GM21447 (cell line): ENCODE data around the gene NEMP1.
"Not testable (repeated sequence)": the region's sequence is repeated elsewhere in the genome, so short reads cannot be mapped to it uniquely, and the experiment has no call there.

Source experiments
- ATAC-seq: cut with Tn5 transposase; IDR thresholded peaks from one replicate; pipeline ENCODE4 v1.9.1; 2021; ENCODE audit not compliant: unreplicated experiment

NEMP1 gene

GRCh38 chr12:57091638-57092528, 13.3 kb upstream of the NEMP1 start:
- no peak for ATAC-seq

DNA sequence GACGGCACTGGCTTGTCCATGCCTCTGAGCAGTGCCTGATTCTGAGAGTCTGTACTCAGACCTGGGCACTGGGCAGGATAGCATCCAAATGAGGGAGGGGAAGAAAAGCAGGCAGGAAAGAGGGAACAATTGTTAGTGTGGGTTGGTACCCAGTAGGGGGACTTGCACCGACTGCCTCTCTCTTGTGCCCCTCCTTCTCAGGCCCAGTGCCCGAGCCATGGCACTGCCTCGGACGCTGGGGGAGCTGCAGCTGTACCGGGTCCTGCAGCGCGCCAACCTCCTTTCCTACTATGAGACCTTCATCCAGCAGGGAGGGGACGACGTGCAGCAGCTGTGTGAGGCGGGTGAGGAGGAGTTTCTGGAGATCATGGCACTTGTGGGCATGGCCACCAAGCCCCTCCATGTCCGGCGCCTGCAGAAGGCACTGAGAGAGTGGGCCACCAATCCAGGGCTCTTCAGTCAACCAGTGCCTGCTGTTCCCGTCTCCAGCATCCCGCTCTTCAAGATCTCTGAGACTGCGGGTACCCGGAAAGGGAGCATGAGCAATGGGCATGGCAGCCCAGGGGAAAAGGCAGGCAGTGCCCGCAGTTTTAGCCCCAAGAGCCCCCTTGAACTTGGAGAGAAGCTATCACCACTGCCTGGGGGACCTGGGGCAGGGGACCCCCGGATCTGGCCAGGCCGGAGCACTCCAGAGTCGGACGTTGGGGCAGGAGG, 12.5 kb upstream of the NEMP1 start:
- no peak for ATAC-seq

- ATAC-seq: no peak
Observed at GRCh38 chr12:57090490-57090889, 11.9 kb upstream of the NEMP1 start.

DNA sequence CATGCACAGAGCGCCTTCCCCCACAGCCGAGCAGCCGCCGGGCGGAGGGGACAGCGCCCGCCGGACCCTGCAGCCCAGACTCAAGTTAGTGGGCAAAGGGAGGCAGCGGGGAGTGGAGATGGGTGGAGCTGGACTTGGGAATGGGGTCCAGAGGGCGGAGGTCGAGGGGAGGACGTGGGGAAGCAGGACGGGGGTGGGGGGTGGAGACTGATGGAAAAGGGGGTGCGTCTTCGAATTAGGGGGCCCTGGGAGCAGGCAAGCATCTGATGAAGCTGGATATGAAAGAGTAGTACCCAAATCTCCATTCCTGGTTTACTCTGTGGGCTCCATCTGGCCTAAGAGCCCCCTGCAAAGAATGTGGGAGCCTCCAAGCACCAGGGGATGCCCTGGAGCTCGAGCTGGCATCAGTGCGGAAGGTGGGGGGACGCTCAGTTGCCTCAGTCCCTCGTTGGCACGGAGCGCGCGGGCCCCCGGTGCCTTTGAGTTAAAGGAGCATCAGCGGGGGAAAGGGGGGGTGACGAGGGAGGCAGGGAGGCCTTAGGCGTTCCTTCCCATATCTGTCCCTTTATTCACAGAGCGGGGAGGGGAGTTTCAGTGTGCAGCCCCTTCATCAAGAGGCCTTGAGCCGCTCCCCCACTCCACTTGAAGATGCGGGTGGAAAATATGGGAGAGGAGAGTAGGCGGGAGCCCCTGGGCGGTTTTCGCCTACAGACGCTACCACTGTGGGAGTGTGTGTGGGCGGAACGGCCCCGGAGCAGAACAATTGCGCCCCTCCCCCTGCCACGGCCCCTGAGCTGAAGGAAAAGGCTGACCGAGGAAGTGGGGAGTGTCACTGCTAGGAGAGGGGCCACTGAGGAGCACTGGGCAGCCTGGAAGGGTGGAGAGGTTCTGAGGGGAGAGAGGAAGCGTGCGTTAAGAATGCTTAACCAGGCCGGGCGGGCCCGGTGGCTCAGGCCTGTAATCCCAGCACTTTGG, 11.0 kb upstream of the NEMP1 start:
- ATAC-seq: no peak

DNA sequence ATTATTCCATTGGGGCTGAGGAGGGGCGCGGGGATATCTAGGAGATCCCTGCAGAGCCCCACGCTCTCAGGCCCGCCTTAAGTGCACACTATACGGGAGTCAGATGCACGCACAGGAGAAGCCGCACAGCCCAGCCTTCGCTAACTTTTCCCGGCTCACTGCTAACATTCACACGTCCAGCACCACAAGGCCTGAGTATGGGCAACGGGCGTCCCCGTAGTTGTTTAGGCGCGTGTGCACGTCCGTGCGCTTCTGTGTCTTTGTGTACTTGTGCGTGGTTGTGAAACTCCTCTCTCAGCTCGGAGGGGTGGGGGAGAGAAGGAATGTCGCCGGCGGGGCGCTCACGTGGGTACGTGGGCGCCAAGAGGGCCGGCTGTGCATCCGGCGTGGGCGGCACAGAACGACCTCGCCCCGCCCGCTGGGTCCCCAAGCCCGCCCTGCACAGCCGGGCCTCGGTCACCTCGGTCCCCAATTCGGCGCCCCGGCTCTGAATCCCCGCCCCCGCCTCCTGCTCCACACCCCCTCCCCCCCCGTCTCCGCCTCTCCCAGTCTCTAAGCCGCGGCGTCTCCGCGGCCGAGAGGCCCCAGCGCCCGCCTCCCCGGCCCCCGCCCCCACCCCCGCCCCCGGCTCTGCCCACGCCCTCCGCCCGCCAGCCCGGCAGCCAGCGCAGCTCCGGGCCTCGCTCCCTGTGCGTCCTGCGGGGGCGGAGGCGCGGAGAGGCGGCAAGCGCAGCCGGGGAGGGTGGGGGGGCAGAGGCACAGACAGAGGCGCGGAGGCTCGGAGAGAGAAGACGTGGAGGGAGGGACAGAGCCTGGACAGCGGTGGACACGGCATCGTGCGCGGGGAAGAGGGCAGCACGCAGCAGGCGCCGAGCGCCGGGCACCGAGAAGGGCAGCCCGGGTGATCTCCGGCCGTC, 10.0 kb upstream of the NEMP1 start, which contains the start of gene NAB2:
NAB2 (plus strand) TSS at position 761 of the 917 bp plus-strand sequence. CDS start 158 bp downstream, outside the sequence.
- peak; percentile 46 for ATAC-seq

DNA sequence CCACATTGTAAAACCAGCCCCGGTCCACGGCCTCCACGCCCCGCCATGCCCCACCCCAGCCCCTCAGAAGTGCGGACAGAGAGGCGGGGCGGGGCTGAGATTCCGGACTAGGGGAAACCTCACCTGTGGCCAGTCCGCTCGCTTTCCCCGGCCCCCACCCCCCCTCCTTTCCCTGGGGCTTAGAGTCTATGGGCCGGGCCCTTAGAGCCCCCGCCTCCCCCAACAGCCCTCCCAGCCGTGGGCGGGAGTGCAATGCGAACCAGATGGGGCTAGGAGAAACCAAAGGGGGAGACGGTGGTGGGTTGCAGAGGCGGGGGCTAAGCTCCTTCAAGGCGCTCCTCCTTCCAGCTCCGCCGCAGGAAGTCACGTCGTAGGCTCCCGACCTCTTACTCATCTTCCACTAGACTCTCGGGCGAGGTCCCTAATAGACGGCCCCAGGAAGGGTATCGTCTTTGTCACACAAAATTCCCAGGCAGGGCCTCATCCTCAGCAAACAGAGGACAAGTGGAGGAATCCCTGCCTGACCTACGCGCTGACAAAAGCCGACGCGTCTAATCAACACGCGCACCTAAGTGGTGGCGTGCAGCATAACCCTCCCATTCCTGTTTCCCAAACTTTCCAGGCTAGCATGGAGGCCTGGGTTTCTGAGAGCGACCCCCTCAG, 9.2 kb upstream of the NEMP1 start:
- ATAC-seq: peak; percentile 36

DNA sequence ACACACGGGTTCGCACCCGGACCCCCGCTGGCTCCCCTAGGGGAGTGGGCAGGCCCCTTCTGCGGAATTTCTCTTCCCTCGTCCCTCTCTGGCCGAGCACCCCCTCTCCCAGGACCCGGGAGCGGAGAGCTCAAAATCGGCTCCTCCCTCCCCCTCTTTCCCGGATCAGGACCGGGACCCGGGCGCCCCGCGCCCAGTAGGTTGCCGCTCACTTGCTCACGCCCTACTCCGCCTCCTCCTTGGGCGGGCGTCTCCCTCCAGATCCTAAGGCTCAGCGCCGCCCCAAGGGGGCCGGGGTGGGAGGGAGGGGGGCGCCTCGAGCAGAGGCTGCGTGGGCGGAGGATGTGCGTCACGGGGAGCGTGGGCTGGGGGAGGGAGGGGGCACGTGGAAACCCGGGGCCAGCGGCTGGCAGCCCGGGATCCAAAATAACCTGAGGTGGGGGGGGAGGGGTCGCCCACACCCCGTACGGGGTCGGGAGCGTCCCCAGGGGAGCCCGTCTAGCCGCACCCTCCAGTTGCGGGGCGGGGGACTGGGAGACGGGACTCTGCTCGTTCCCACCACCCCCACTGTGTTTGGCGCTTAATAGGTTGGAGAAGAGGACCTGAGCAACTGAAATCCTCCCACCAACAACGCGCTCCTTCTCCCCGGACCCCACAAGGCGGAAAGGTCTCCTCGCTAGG, 8.6 kb upstream of the NEMP1 start:
- ATAC-seq: peak; percentile 31

GRCh38 chr12:57086493-57087009, 8.0 kb upstream of the NEMP1 start:
- no peak for ATAC-seq

- ATAC-seq: no peak
Observed at GRCh38 chr12:57085999-57086492, 7.5 kb upstream of the NEMP1 start.

DNA sequence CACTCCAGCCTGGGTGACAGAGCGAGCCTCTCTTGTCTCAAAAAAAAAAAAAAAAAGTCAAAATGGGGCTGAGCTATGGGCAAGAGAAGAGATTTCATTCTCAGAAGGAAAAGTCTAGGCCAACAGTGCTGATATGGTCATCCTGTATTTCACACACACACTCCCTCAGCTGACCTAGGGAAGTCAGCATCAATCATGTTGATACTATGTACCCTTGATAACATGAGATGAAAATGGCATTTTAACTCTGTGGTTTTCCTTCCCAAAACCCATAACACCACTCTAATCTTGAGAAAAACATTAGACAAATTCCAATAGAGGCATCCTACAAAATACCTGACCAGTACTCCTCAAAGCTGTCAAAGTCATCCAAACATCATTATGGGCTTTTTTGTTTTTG, 2.3 kb upstream of the NEMP1 start:
- no peak for ATAC-seq

DNA sequence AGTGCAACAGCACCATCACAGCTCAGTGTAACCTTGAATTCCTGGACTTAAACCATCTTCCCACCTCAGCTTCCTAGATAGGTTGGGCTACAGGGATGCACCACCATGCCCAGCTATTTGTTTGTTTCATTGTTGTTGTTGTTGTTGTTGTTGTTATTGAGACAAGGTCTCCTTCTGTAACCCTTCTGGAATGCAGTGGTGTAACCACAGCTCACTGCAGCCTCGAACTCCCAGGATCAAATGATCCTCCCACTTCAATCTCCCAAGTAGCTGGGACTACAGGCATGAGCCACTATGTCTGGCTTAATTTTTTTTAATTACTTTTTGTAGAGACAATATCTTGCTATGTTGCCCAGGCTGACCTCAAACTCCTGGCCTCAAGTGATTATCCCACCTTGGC, 1.2 kb upstream of the NEMP1 start:
- no peak for ATAC-seq

GRCh38 chr12:57073566-57074450, 4.8 kb downstream of the NEMP1 start:
- ATAC-seq: not testable (repeated sequence)

DNA sequence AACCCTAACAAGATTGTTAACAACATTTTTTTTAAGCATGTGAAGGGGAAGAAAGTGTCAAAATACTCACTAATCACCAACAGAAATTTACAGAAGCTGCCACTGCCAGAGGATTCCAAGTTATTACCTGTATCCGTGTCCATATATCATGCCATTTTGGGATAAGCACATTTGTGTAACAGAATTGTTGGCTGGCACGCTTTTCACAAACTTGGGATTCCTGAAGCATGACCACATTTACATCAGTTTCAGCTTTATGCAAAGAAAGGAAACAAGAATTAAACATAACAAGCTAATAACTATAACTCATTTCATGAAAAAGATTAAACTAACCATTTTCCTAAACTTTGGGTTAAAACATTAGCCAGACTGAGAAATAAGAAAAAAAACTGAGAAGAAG, 5.9 kb downstream of the NEMP1 start:
- ATAC-seq: no peak

DNA sequence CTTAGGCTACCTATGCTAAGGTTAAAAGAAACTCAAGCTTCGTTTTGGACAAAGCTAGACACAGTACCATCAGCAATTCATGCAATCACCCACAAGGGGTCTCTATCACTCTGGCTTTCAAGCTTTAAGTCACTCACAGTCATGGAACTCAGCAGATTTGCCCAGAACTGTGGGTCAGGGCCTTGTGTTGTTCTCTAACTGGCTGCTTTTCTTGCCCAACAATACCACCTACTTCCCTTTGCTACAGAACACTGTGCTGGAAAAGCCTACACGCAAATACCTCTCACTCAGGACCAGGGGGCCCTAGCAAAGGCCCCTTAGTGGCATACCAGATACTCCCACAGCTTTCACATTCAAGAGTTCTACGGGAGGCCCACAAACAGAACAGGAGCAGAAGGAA, 9.1 kb downstream of the NEMP1 start:
- peak; percentile 83 for ATAC-seq

DNA sequence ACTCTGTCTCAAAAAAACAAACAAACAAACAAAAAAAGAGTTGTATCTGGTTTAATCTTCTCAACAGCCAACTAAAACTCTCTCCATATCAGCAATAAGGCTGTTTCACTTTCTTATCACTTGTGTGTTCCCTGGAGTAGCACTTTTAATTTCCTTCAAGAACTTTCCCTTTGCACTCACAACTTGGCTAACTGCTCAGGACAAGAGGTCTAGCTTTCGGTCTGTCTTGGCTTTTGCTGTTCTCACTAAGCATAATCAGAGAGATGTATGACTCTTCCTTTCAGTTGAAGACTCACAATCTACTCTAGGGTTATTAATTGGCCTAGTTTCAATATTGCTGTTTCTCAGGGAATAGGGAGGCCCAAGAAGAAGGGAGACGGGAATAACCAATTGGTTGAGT, 12.3 kb downstream of the NEMP1 start:
- no peak for ATAC-seq

DNA sequence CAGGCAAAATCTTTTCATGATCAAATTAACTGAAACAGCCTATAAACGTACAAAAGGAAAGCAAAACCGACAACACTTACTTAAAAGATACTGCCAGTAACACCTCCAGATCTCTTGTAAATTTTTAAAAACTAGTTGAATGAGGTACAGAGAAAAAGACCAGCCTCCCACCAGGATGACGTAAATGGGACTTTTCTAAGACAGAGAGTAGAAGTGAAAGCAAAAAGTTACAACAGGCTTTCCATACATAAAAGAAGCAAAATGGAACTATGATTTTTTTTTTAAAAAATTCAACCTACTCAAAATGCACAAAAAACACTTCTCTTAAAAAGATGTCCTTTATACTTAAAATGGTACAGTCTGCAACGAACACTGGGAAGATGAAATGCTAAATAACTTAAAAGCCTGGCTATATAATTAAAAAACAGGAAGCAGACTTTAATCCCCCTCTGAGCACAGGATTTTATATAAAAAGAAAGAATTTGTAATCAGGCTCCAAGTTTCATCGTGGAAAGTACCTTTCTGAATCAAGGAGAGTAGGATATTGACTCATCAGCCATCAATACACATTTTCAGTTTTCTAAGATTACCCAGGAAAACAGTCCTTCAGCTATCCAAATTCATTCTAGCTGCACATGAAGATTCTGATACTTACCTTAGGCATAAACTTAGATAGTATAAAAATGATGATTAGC, 14.5 kb downstream of the NEMP1 start:
- peak; percentile 96 for ATAC-seq

- ATAC-seq: no peak
Observed at GRCh38 chr12:57058454-57058853, 20.1 kb downstream of the NEMP1 start.
